LNCaP clone FGC (cell line): ENCODE measurements around the gene TMEM127.

Source experiments
- DNase-seq: peaks from one replicate; pipeline ENCODE4 v3.0.0-alpha.2; 2011; ENCODE audit warnings: low read depth
- H3K4me3 ChIP-seq: 2 replicates; pipeline ENCODE4 v1.5.1; 2011; ENCODE audit warnings: mild to moderate bottlenecking, low read depth, low read length, control low read depth
- TF ChIP-seq, protein P1 (sequence below): IDR thresholded peaks from 2 replicates; pipeline ENCODE4 v1.5.1; 2012; ENCODE audit warnings: mild to moderate bottlenecking; ENCODE audit not compliant: control insufficient read depth, insufficient read depth; ENCODE audit errors: extremely low read depth

Gene TMEM127

DNA sequence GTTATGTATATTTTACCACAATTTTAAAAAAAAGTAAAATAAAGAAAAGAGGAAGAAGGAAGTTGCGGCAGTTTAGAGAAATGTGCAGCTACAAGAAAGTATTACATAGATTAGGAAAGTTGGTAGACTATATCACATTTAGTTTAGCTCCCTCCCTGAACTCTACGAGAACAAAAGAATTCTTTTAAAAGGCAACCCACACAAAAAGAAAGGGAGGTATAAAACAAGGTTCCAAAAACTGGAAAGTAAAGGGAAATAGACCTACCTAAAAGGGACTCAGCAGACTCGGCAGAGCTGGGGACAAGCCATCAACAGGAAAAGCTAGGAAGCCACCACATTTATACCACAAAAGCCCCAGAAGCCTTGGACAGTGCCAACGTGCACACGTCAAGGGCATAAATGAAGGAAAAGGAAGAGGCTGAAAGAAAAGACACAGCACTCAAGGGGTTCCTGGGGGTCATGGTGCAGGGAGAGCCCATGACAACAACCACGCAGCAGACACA, 9.1 kb downstream of the TMEM127 start:
- no peak overlapping the region for H3K4me3 ChIP-seq
- no peak for DNase-seq
- TF ChIP-seq, protein P1, sequence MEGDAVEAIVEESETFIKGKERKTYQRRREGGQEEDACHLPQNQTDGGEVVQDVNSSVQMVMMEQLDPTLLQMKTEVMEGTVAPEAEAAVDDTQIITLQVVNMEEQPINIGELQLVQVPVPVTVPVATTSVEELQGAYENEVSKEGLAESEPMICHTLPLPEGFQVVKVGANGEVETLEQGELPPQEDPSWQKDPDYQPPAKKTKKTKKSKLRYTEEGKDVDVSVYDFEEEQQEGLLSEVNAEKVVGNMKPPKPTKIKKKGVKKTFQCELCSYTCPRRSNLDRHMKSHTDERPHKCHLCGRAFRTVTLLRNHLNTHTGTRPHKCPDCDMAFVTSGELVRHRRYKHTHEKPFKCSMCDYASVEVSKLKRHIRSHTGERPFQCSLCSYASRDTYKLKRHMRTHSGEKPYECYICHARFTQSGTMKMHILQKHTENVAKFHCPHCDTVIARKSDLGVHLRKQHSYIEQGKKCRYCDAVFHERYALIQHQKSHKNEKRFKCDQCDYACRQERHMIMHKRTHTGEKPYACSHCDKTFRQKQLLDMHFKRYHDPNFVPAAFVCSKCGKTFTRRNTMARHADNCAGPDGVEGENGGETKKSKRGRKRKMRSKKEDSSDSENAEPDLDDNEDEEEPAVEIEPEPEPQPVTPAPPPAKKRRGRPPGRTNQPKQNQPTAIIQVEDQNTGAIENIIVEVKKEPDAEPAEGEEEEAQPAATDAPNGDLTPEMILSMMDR: no peak

DNA sequence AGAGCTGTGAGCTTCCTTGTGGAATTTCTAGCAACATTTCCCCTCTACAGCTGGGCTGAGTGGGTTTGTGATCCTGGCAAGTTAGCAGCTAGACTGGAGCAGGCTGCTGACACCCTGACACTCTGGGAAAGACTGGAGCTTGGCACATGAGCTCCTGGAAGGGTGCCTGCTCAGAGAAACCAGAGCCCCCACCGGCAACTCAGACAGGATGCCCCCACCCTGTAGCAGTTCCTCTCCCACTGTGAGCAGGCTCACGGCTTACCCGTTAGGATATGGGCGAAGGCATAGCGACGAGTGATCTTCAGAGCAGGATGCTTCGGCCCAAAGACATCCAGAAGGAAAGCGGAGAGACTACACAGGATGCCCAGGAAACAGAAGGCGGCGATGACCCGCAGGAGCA, 11.2 kb downstream of the TMEM127 start:
- no peak overlapping the region for H3K4me3 ChIP-seq
- TF ChIP-seq, protein P1: no peak
- DNase-seq: no peak

GRCh38 chr2:96253006-96253405, 12.8 kb downstream of the TMEM127 start:
- TF ChIP-seq, protein P1: no peak
- DNase-seq: no peak
- H3K4me3 ChIP-seq: no peak overlapping the region

GRCh38 chr2:96252526-96252925, 13.3 kb downstream of the TMEM127 start:
- TF ChIP-seq, protein P1: no peak
- H3K4me3 ChIP-seq: no peak overlapping the region
- DNase-seq: no peak

DNA sequence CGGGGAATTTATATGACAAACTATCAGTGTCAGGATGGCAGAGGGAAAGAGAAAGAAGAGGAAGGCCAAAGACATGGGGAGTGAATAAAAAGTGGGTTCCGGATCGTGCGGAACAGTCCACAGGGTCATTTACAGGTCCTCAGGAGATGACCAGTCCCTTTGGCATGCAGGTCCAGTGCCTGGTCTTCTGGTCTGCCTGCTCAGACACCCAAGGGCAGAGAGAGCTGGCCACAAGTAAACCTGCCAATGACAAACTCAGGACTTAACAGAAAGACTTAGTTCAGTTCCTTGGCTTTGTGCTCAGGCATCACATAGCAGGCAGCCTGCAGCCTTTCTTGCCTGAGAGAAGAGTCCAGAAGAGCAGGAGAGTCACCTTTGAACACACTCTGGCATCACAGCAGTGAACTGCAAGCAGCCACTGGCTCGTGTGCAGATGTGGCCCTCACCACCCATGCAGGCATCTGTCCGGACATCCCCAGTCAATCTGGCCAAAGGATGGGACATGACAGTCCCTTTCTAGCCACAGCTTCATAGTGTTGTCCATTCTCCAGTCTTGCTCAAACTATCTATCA, 14.0 kb downstream of the TMEM127 start:
- TF ChIP-seq, protein P1: no peak
- peak; percentile 76 for DNase-seq
- no peak overlapping the region for H3K4me3 ChIP-seq

- DNase-seq: no peak
- TF ChIP-seq, protein P1: no peak
- H3K4me3 ChIP-seq: no peak overlapping the region
Measured at GRCh38 chr2:96250188-96250587, 15.6 kb downstream of the TMEM127 start.

- DNase-seq: no peak
- TF ChIP-seq, protein P1: no peak
- no peak overlapping the region for H3K4me3 ChIP-seq
Measured at GRCh38 chr2:96249654-96250053, 16.1 kb downstream of the TMEM127 start.
